ENCODE measurements around the gene FGFBP3.
A peak's percentile ranks its signal among the peaks of the same experiment; 100 is the strongest.

Gene FGFBP3, protein sequence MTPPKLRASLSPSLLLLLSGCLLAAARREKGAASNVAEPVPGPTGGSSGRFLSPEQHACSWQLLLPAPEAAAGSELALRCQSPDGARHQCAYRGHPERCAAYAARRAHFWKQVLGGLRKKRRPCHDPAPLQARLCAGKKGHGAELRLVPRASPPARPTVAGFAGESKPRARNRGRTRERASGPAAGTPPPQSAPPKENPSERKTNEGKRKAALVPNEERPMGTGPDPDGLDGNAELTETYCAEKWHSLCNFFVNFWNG

DNA sequence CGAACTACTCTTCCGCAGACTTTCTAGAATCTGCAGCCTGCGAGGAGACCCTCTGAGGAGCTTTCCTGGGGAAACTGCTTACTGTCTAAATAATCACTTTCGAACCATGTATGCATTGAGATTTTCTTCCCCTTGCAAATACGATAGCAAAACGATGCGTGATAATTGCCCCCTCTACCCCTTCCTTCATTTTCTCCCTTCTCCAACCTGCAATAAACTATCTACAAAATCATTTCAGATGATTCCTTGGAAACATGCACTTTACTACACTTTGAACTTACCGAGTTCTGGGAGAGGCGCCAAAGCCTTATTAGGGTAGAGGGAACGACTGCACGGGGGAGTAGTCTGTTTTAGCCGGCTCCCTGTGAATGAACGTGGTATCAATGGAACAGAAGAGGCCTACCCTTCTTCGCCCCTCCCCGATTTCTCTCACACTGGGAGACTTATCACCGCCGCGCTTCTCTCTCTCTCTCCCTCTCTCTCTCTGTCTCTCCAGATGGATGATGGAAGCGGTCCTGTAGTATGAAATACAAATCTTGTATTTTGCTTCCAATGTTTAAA is at the start of gene FGFBP3:
TSS of gene FGFBP3 (minus strand) at position 370 of the 561 bp plus-strand sequence. CDS start 517 bp downstream, outside the sequence.
- TF ChIP-seq POLR2A (IDR thresholded peaks at IDR 0.05; ENCODE audit: low read length) (peak; percentile 39), GATA1 (IDR thresholded peaks at IDR 0.05; ENCODE audit: low read depth, low read length) (no peak)
- DNase-seq: peak; percentile 75 to 84

DNA sequence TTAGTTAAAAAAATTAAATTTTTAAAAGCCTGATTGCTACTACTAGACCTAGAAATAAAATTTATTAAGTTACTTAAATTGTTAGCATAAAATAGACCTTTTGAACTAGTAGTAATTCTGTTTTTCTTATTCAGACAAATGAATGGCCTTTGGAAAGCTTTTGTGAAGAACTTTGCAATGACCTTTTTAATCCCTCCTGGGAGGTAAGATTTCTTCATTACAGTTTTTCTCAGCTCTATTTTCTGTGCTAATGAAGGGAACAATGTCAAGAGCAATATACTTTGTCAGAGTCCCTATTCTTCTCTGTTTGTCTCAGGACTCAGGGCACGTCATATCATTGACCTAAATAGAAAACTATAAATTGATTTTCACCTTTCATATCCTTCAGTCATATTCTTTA is 47.8 kb upstream of the FGFBP3 start:
- TF ChIP-seq GATA1 (IDR thresholded peaks at IDR 0.05; ENCODE audit: low read depth, low read length) (no peak), POLR2A (IDR thresholded peaks at IDR 0.05; ENCODE audit: low read length) (no peak)
- DNase-seq: no peak

DNA sequence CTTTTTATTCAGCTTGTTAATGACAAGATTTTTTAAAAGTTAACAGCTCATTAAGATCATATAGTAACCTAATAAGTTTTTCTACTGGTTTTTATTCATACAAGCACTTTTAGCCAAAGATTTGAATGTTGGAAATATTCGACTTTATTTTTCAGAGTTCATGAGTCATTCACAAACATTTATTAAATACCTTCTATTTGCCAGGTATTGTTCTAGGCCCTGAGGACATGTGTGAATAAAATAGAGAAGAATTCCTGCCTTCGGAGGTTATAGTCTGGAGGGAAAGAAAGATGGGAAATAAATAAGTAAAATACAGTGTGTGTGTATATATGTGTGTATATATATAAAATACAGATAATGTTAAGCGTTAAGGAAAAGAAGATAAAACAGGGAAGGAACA is 45.8 kb upstream of the FGFBP3 start:
- TF ChIP-seq POLR2A (IDR thresholded peaks at IDR 0.05; ENCODE audit: low read length) (no peak), GATA1 (IDR thresholded peaks at IDR 0.05; ENCODE audit: low read depth, low read length) (no peak)
- DNase-seq: no peak

DNA sequence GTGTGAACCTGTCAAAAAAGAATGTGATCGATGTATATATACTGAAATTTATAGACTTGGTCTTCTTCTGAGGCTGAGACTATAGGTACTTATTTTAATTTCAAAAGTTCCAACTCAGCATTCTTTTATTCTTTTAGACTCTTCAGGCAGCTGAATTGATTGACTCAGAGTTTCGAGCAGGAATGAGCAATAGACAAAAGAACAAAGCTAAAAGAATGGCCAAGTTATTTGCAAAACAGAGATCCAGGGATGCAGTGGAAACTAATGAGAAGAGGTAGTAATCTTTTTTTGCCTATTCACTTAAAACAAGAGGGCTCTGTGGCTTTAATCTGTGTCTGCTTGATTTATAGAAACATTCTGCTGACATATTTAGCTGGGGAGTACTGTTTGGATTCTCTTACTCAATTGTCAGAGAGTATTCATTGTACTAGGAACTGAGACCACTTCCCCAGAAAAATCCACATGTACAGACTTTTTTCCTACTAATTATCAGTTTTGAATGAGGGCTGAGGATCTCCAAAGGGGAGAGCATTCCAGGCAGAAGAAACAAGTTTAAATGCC is 44.4 kb upstream of the FGFBP3 start:
- no peak for TF ChIP-seq POLR2A (IDR thresholded peaks at IDR 0.05; ENCODE audit: low read length)
- TF ChIP-seq GATA1 (IDR thresholded peaks at IDR 0.05; ENCODE audit: low read depth, low read length): no peak
- DNase-seq: no peak

DNA sequence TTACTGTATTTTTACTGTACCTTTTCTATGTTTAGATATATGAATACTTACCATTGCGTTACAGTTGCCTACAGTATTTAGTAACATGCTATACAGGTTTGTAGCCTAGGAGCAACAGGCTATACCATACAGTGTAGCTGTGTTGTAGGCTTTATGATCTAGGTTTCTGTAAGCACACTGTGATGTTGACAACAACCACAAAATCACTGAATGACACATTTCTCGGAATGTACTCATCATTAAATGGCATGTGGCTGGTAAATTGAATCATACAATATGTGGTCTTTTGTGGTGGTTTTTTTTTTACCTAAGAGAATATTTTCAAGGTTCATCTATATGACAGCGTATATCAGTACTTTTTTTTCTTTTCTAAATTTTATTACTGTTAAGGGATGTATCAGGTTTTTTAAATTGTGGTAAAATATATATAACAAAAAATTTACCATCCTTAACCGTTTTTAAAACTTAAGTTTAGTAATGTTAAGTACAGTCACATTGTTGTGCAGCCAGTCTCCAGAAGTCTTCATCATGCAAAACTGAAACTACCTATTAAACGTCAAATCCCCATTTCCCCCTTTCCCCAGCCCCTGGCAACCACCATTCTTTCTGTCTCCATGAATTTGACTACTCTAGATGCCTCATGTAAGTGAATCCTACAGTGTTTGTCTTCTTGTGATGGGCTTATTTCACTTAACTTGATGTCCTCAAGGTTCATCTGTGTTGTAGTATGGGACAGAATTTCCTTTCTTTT is 35.8 kb upstream of the FGFBP3 start:
- no peak for TF ChIP-seq POLR2A (IDR thresholded peaks at IDR 0.05; ENCODE audit: low read length)
- no peak for TF ChIP-seq GATA1 (IDR thresholded peaks at IDR 0.05; ENCODE audit: low read depth, low read length)
- DNase-seq: no peak

DNA sequence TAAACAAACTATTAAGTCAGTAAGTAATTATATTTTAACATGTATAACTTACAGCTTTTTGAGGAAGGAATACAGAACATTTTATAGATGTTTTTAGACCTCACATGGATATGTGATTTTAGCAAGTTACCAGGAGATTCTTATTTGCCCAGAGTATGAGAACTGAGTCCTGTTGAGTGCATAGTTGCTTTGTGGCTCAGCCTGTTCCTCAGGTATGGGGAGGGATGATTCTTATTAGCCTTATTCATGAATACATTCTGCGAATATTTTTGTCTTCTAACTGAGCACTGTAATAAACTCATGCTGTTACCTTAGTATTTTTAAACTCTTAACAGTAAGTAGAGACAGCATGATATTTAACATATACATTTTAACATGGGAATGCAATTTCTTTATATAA is 32.1 kb upstream of the FGFBP3 start:
- no peak for DNase-seq
- TF ChIP-seq POLR2A (IDR thresholded peaks at IDR 0.05; ENCODE audit: low read length): no peak
- TF ChIP-seq GATA1 (IDR thresholded peaks at IDR 0.05; ENCODE audit: low read depth, low read length): no peak

DNA sequence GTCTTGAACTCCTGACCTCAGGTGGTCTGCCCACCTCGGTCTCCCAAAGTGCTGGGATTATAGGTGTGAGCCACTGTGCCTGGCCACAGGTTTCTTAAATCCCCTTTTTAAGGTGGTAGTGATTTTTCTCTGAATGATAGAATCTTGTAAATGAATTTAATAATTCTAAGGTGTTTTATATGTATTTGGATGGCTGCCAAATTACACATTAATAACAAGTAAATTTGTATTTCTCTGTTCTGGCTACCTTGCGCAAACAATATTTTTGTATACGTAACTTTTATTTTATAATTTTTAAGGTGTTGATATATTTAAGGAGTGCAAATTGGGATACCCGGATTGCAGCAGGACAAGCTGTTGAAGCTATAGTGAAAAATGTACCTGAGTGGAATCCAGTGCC is 30.4 kb upstream of the FGFBP3 start:
- DNase-seq: no peak
- no peak for TF ChIP-seq POLR2A (IDR thresholded peaks at IDR 0.05; ENCODE audit: low read length)

DNA sequence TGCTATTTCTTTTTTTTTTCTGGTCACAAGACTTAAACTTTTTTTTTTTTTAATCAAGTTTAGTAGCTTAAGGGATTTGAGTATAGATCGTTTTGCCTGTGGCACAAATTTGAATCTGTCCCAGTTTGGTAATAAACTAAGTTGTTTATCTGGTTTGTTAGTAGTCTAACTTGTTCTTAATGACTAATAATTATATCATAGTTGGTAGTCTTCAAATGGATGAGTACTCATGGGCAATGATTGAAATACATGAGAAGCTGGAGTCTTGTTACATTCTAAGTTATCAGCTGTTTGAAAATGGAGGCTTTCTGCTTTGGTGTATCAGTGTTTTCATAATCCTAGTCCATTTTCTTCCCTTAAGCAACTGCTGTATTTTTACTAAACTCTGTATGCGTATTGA is 26.6 kb upstream of the FGFBP3 start:
- DNase-seq: no peak
- TF ChIP-seq POLR2A (IDR thresholded peaks at IDR 0.05; ENCODE audit: low read length) (no peak), GATA1 (IDR thresholded peaks at IDR 0.05; ENCODE audit: low read depth, low read length) (no peak)

DNA sequence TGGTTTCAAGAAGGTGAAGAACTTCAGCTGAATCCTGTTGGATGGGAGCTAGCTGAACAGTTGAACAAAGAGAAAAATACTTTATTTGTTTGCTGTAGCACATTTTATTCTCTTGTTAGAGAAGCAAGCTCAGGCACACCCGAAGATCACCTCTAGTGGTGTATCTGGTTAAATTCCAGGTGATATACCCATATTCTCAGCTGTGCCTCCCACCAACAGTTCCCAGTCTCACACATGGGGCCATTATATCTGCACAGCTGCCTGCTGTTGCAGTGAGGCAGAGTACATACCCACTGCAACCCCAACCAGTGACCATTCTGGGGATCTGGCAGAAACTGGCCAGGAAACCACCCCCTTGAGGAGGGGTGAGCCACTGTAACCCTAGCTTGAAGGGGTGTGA is 23.5 kb upstream of the FGFBP3 start:
- TF ChIP-seq GATA1 (IDR thresholded peaks at IDR 0.05; ENCODE audit: low read depth, low read length) (no peak), POLR2A (IDR thresholded peaks at IDR 0.05; ENCODE audit: low read length) (no peak)
- DNase-seq: no peak

DNA sequence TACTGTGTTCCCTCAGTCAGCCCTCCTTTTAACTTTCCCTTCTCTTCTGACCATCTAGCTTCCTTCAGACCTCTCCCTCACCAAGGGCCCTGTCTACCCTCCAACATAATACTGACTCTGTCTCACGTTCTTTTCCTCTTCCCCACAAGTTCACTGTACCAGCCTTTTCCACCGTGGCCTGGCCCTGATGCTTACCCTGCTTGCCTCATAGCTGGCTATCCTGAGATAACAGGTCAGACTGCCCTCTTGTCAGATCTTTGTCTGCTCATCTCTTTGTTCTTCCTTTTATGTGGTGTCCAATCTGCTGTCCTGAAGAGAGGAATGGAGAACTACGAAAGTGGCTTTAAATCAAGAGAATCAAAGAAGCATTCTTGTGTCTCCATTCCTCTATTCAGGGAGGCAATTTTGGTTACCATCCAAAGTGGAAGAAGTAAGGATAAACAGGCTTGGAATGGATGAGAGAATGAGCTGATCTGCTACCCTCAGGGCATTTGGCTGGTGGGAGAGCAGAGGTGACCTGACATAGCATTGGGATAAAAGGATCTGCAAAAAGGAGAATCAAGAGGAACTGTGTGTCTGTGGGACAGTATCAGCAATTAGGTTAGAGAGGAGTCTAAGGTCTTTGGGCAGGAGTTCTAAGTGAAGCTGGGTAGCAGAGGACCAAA is 22.4 kb upstream of the FGFBP3 start:
- no peak for DNase-seq
- TF ChIP-seq GATA1 (IDR thresholded peaks at IDR 0.05; ENCODE audit: low read depth, low read length) (no peak), POLR2A (IDR thresholded peaks at IDR 0.05; ENCODE audit: low read length) (no peak)

DNA sequence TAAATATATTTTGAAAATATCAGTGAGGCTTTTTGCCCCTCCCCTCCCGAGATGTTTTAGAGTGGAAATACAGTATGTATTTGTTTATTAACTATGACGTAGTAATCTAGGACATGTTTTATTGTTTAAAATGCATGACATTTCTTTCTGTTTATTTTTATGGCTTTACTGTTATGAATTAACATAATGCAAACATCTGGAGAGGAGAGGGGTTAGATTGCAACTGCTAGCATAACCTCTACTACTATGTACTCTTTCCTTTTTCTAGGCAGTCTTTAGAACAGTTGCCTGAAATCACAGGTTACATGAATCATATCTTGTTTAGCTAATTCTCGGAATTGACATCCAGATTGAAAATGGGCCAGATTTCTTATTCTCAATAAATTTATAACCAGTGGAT is 21.7 kb upstream of the FGFBP3 start:
- no peak for TF ChIP-seq POLR2A (IDR thresholded peaks at IDR 0.05; ENCODE audit: low read length)
- TF ChIP-seq GATA1 (IDR thresholded peaks at IDR 0.05; ENCODE audit: low read depth, low read length): no peak
- DNase-seq: no peak

DNA sequence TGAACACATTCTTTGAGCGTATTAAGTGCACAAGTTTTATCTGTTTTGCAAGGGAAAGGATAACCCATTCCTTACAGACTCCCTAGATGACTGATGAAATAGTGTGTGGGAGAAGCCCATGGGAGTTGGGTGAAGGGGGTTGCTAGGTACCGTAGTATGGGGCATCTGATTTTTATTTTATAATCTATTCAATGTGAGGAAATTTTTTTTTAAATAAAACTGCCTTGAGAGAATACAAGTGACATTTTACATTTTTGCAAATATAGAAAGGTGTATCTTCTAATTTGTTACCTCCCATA is 15.7 kb upstream of the FGFBP3 start:
- DNase-seq: no peak
- TF ChIP-seq GATA1 (IDR thresholded peaks at IDR 0.05; ENCODE audit: low read depth, low read length) (no peak), POLR2A (IDR thresholded peaks at IDR 0.05; ENCODE audit: low read length) (no peak)

DNA sequence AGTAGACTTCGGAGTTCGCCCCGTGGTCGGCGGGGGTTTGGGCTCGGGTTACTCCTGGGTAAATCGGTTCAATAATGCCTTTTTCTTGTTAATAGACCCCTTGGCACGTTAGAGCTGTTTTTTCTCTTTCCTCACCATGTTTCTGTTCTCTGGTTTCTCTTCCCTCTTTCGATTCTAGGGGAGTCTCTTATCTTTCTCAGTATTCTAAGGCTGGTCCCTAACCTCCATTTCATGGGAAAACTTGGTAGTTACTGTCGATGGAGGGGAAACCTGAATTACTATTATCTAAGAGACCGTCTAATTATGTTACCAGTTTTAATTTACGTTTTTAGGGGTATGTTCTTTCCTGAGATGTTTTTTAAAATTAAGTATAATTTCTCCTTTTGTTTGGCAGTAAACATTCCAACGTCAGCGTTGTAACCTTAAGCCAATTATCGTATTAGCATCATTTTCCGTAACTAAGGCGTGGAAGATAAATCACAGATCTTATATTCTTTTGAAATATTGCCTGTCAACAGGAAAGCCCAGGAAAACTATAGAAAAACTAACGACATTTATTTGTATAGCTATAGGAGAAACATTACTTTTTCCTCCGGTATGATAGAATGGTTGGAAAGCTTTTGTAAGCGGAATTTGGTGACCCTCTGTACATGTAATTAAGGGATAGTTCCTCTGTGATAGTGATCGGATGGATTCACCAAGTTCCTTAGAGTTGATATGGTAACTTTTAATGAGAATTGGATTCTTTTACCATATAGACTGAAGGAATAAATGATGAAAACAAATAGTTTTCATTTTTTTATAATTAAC is 15.1 kb upstream of the FGFBP3 start:
- no peak for DNase-seq
- TF ChIP-seq POLR2A (IDR thresholded peaks at IDR 0.05; ENCODE audit: low read length) (no peak), GATA1 (IDR thresholded peaks at IDR 0.05; ENCODE audit: low read depth, low read length) (no peak)
